Embryonic facial prominence (tissue), 1 donor: Measurements from ENCODE around the gene MKRN2OS.

Experiments used
- DNase-seq: peaks from one replicate; pipeline ENCODE4 v3.0.0-alpha.2; 2016; ENCODE audit errors: extremely low spot score

MKRN2OS gene

GRCh38 chr3:12545473-12545791 is at the start of gene MKRN2OS:
Gene MKRN2OS, minus strand, starts transcription at chr3:12545499. Its CDS starts 35 bp downstream, at chr3:12545464.
- DNase-seq, result no peak

- no peak for DNase-seq
These were observed 48.2 kb upstream of the MKRN2OS start for GRCh38 chr3:12593473-12593872.

- no peak for DNase-seq
These were observed 46.9 kb upstream of the MKRN2OS start for GRCh38 chr3:12591997-12592715.

- DNase-seq, result no peak
These were observed 46.2 kb upstream of the MKRN2OS start for GRCh38 chr3:12591456-12591855.

- no peak for DNase-seq
These were observed 44.8 kb upstream of the MKRN2OS start for GRCh38 chr3:12590096-12590495.

- DNase-seq, result no peak
These were observed 43.0 kb upstream of the MKRN2OS start for GRCh38 chr3:12588039-12589009.

GRCh38 chr3:12586403-12586802 is 41.1 kb upstream of the MKRN2OS start:
- DNase-seq, result no peak

GRCh38 chr3:12585970-12586369 is 40.7 kb upstream of the MKRN2OS start:
- no peak for DNase-seq

- DNase-seq, result no peak
These were observed 39.9 kb upstream of the MKRN2OS start for GRCh38 chr3:12585181-12585580.

GRCh38 chr3:12584083-12584482 is 38.8 kb upstream of the MKRN2OS start:
- no peak for DNase-seq

GRCh38 chr3:12583280-12583679 is 38.0 kb upstream of the MKRN2OS start:
- DNase-seq, result no peak

- DNase-seq, result no peak
These were observed 37.4 kb upstream of the MKRN2OS start for GRCh38 chr3:12582730-12583129.

- DNase-seq, result no peak
These were observed 34.6 kb upstream of the MKRN2OS start for GRCh38 chr3:12579905-12580304.

- DNase-seq, result no peak
These were observed 34.2 kb upstream of the MKRN2OS start for GRCh38 chr3:12579456-12579855.

GRCh38 chr3:12578742-12579141 is 33.4 kb upstream of the MKRN2OS start:
- DNase-seq, result no peak

GRCh38 chr3:12577379-12577778 is 32.1 kb upstream of the MKRN2OS start:
- no peak for DNase-seq

GRCh38 chr3:12574661-12575060 is 29.4 kb upstream of the MKRN2OS start:
- no peak for DNase-seq

- DNase-seq, result no peak
These were observed 28.8 kb upstream of the MKRN2OS start for GRCh38 chr3:12574131-12574530.

- no peak for DNase-seq
These were observed 26.7 kb upstream of the MKRN2OS start for GRCh38 chr3:12571986-12572385.

- no peak for DNase-seq
These were observed 24.5 kb upstream of the MKRN2OS start for GRCh38 chr3:12569836-12570235.

GRCh38 chr3:12568747-12569146 is 23.4 kb upstream of the MKRN2OS start:
- DNase-seq, result no peak

GRCh38 chr3:12566976-12567375 is 21.7 kb upstream of the MKRN2OS start:
- no peak for DNase-seq

GRCh38 chr3:12562451-12562850 is 17.2 kb upstream of the MKRN2OS start:
- no peak for DNase-seq
